Heart left ventricle (tissue), 16 donors: Measurements from ENCODE around the gene STX8. TPM values are rescaled to one million over a fixed set of nuclear protein-coding genes. Genes with fewer than 3 reads are reported as not detected.
A peak's percentile ranks its signal among the peaks of the same experiment; 100 is the strongest.

ENCODE experiments used
- ATAC-seq, 4 donors: fragments of 200-7000 bp; cut with Tn5 transposase; one replicate each; pipeline ENCODE4 v1.9.1; 2020 to 2022; ENCODE audit warnings: moderate library complexity in 4 of 4, mild to moderate bottlenecking in 3 of 4, moderate number of reproducible peaks in 1 of 4
- DNase-seq, 5 donors: peaks; one replicate each; pipeline ENCODE4 v3.0.0-alpha.2; 2020
- H3K27ac ChIP-seq, 12 donors: fragments of 200-600 bp; sonication (generic) in 4 of 12; one replicate each; pipeline versions ENCODE4 v1.5.0 to v1.8.0; 2016 to 2022; ENCODE audit warnings: mild to moderate bottlenecking in 2 of 12
- H3K27me3 ChIP-seq, 9 donors: fragments of 200-600 bp; sonication (generic) in 2 of 9; one replicate each; pipeline versions ENCODE4 v1.5.1 to v1.8.0; 2016 to 2022; ENCODE audit warnings: mild to moderate bottlenecking in 3 of 9
- H3K36me3 ChIP-seq, 9 donors: fragments of 200-600 bp; sonication (generic) in 2 of 9; one replicate each; pipeline versions ENCODE4 v1.5.0 to v1.8.0; 2018 to 2022; ENCODE audit warnings: mild to moderate bottlenecking in 2 of 9
- H3K4me1 ChIP-seq, 12 donors: fragments of 200-600 bp; sonication (generic) in 4 of 12; one replicate each; pipeline versions ENCODE4 v1.5.0 to v1.8.0; 2016 to 2022; ENCODE audit warnings: mild to moderate bottlenecking in 3 of 12
- H3K4me3 ChIP-seq, 12 donors: fragments of 200-600 bp; sonication (generic) in 4 of 12; one replicate each; pipeline versions ENCODE4 v1.5.0 to v1.8.0; 2017 to 2022; ENCODE audit warnings: mild to moderate bottlenecking in 9 of 12, moderate library complexity in 4 of 12
- H3K9me3 ChIP-seq, 12 donors: fragments of 200-600 bp; sonication (generic) in 4 of 12; one replicate each; pipeline versions ENCODE4 v1.5.0 to v1.8.0; 2016 to 2022; ENCODE audit warnings: mild to moderate bottlenecking in 1 of 12
- POLR2A ChIP-seq, 2 donors: fragments of 450-650 bp; IDR thresholded peaks; one replicate each; pipeline ENCODE4 v1.6.1; 2017; ENCODE audit warnings: antibody characterized with exemption in 2 of 2, mild to moderate bottlenecking in 2 of 2, moderate library complexity in 2 of 2
- WGBS, 4 donors: extraction: QIAGEN DNeasy Blood & Tissue Kit in 2 of 4; methylation state at CpG; one replicate each; pipeline versions ENCODE4 v1.1.5 to v1.1.7; 2013 to 2018; 5-methylcytosine and 5-hydroxymethylcytosine counted together
- intact Hi-C, 10 donors: fragments of 100-400 bp; cut with DNase I; formaldehyde crosslinking; loops; one replicate each; pipeline versions ENCODE4 v1.11.1 to v1.14.2; 2022
- polyA plus RNA-seq, 2 donors: library from polyadenylated mRNA; stranded (reverse); fragments of 200-250 nt; gene quantifications; one replicate each; pipeline ENCODE4 v1.2.3, GENCODE V29; 2013
- total RNA-seq, 9 donors: library from RNA; depleted of rRNA in 2 of 9; stranded (reverse); fragments of >200 nt in 2 of 9; fragmentation: NEBNext Ultra II Directional in 3 of 9; extraction: Animal tissue kit (Norgen Biotek cat#: 25700) in 3 of 9; gene quantifications; one replicate each; pipeline versions ENCODE4 v1.1.0 to v1.2.4, GENCODE V29; 2016 to 2023
- TF ChIP-seq, protein P1 (sequence below), 12 donors: fragments of 200-600 bp; sonication (generic) in 4 of 12; IDR thresholded peaks; one replicate each; pipeline versions ENCODE4 v1.5.0 to v1.8.0; 2018 to 2022; ENCODE audit warnings: antibody characterized with exemption in 12 of 12, mild to moderate bottlenecking in 5 of 12
- donor health status: ischemic (EF 13 %, LVEDD 7.1; RV severe dilation, severe dysfunction).
- donor health status: healthy with polysubstance abuse.
- donor health status: DM: no; HTN: yes; CAD: no.
- donor health status: DM: no; HTN: no; CAD: no.
- donor health status: ischemic (EF 25% LVEDD 6.9; RV normal size, moderate dysfunction).
- donor health status: ischemic (EF 25% LVEDD 5.7; RV mildly dilated, moderate dysfunction).
- donor health status: healthy.
- donor health status: DM: yes; HTN: yes; CAD: no.
- donor health status: ischemic (EF 35%, LVEDD 5.7; RV mildly dilated, moderate dysfunction).
- donor health status: nonischemic (EF 11% LVEDD 7.7; RV severe dilation, severe dysfunction).
- donor health status: DM: yes; HTN: yes; CAD: no.
- donor health status: PGD.
- donor health status: ischemic (EF 29% LVEDD 5.4; RV normal size, mild dysfunction).
- donor health status: nonischemic (EF 23%, LVEDD 6.1; RV moderate dilation, normal function).

STX8 gene
- total and polyA plus RNA-seq, 11 donors: 43.2 to 86.0 (median 62.3) TPM

DNA sequence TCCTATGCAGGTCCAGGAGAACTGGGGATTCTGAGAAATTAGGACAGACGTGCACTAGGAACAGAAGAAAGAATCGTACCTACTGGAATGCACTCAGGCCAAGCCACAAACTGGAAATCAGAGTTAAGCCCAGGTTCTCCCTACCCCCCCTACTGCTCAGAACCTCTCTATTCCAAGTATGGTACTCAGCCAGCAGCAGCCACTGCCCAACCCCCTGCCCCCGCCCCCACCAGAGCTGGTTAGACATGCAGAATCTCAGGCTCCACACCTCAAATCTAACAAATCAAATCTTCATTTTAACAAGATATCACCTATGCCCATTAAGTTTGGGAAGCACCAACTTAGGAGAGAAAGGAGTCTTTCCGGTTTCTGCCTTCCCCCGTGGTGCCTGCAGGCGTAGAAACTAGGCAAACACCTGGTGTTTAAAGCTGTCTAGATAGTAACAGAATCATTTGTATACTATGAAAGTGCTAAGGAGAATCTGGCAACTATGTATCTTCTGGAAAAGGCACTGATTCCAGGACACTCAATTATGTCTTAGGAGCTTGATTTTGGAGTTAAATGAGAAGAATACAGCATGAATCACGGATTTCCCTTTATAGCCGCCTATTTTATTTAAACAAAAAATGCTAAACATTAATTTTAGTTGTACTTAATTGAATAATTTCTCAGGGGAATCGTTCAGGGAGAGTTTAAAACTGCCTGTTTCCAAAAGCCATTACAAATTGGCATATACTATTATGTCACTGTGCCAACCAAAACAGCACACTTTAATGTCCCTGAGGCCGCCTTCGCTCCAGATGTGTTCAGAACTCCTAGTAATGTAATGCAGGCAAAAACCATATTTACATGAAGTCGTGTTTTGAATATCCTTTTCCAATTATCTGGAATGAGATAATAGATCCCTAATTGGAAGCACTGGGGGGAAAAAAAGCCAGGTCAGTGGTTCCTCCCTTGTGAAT lies 166.5 kb downstream of the STX8 start:
- Histone ChIP-seq H3K4me3 (no peak overlapping the region), H3K27ac (no peak overlapping the region), H3K27me3 (no peaks in the 10 kb centered on the region), H3K36me3 (no peaks in the 10 kb centered on the region), H3K4me1 (peaks cover 0 to 12% (median 0%) of the 10 kb centered on the region in 12 donors), H3K9me3 (no peaks in the 10 kb centered on the region)
- ATAC-seq (peak in 1 of 4 donors; percentile 46), DNase-seq (no peak)
- 56 to 71% (median 67%) methylated on average over 12 of the region's 12 CpGs for WGBS, 4 donors
- intact Hi-C loops: no loop called here
- TF ChIP-seq, protein P1, sequence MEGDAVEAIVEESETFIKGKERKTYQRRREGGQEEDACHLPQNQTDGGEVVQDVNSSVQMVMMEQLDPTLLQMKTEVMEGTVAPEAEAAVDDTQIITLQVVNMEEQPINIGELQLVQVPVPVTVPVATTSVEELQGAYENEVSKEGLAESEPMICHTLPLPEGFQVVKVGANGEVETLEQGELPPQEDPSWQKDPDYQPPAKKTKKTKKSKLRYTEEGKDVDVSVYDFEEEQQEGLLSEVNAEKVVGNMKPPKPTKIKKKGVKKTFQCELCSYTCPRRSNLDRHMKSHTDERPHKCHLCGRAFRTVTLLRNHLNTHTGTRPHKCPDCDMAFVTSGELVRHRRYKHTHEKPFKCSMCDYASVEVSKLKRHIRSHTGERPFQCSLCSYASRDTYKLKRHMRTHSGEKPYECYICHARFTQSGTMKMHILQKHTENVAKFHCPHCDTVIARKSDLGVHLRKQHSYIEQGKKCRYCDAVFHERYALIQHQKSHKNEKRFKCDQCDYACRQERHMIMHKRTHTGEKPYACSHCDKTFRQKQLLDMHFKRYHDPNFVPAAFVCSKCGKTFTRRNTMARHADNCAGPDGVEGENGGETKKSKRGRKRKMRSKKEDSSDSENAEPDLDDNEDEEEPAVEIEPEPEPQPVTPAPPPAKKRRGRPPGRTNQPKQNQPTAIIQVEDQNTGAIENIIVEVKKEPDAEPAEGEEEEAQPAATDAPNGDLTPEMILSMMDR (IDR thresholded peaks at IDR 0.05): no peak
- no peak for TF ChIP-seq POLR2A (IDR thresholded peaks at IDR 0.05)

DNA sequence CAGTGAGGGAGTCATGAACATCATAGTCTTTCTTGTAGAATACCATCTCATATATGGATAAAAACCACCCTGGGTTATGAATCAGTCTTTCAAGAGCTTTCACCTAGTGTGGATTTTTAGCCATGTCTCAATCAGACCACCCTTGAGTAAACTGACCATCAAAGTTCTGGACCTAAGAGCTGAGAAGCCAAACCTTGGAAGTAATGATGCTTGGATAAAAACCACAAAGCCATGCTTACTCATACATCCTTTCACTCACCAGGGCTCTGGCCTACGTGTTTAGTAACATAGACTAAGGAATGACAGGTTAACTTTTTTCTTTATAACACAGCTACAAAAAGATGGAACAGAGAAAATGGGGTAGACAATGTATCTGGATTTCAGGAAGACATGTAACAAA lies 167.2 kb downstream of the STX8 start:
- no peak for DNase-seq
- H3K4me3 ChIP-seq: no peak overlapping the region
- H3K4me1 ChIP-seq: peaks cover 0 to 12% (median 0%) of the 10 kb centered on the region in 12 donors
- H3K27me3 ChIP-seq: no peaks in the 10 kb centered on the region
- WGBS, 4 donors: 93 to 100% (median 96%) methylated on average over 1 of the region's 1 CpG
- no peak overlapping the region for H3K27ac ChIP-seq
- no peaks in the 10 kb centered on the region for H3K36me3 ChIP-seq
- TF ChIP-seq POLR2A (IDR thresholded peaks at IDR 0.05): no peak
- TF ChIP-seq, protein P1 (IDR thresholded peaks at IDR 0.05): no peak
- intact Hi-C loops: no loop called here
- no peaks in the 10 kb centered on the region for H3K9me3 ChIP-seq
- no peak for ATAC-seq

DNA sequence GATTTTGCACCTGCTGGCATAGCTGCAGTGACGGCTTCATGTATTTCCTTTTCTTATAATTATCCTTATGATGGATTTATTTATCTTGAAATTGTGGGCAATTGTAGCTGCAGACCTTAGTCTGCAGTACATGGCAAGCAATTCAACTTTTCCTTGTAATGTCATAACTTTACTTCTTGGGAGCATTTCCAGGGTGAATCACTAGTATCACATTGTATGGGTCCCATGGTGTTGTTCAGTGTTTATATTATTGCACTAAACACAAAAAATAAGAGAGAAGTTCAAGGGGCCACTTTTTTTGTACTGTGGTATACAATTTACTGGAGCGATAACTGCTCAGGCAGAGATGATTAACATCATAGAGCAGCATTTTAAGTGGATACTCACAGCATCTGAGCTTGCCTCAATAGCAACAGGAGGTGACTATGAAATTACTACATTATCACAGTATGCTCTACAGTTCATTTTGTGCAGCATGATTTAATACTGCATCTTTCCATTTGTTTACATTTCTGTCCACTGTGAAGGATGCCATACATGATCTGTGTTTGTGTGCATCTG lies 169.5 kb downstream of the STX8 start:
- intact Hi-C loops: no loop called here
- H3K27me3 ChIP-seq: no peaks in the 10 kb centered on the region
- H3K36me3 ChIP-seq: no peaks in the 10 kb centered on the region
- no peak overlapping the region for H3K4me3 ChIP-seq
- ATAC-seq (no peak), DNase-seq (no peak)
- no peak overlapping the region for H3K27ac ChIP-seq
- TF ChIP-seq, protein P1 (IDR thresholded peaks at IDR 0.05): no peak
- H3K4me1 ChIP-seq: peaks cover 0 to 16% (median 0%) of the 10 kb centered on the region in 12 donors
- no peaks in the 10 kb centered on the region for H3K9me3 ChIP-seq
- WGBS, 4 donors: 92 to 98% (median 96%) methylated on average over 2 of the region's 2 CpGs

DNA sequence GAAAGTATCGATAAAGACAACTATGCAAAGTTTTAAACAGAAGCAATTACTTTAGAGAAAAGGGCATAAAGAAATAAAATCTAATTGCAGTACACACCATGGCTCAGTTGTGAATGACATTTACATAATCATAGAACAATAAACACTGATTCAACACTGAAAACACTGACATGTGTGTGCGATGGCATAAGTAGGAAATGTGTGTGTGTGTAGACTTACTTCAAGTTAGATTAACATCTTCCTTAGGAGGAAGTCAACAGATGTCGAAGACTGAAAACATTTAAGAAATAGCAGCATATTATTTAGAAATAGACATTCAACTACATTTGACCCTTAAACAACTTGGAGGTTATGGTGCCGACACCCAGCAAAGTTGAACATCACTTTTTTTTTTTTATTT lies 172.4 kb downstream of the STX8 start:
- no peak for ATAC-seq
- Histone ChIP-seq H3K9me3 (no peaks in the 10 kb centered on the region), H3K27me3 (no peaks in the 10 kb centered on the region), H3K27ac (no peak overlapping the region), H3K36me3 (peaks cover 0 to 5% (median 0%) of the 10 kb centered on the region in 9 donors), H3K4me1 (peaks cover 0 to 7% (median 0%) of the 10 kb centered on the region in 12 donors), H3K4me3 (no peak overlapping the region)
- no peak for TF ChIP-seq POLR2A (IDR thresholded peaks at IDR 0.05)
- TF ChIP-seq, protein P1 (IDR thresholded peaks at IDR 0.05): no peak
- WGBS, 4 donors: 81 to 97% (median 96%) methylated on average over 4 of the region's 4 CpGs
- DNase-seq: no peak
- intact Hi-C loops: no loop called here
